K562 (cell line): Measurements from ENCODE around the gene HTR3C. TPM values are rescaled to one million over a fixed set of nuclear protein-coding genes. Genes with fewer than 3 reads are reported as not detected.

Experiments used
- FOXK2 ChIP-seq, 2 experiments: fragments of 450-650 bp; IDR thresholded peaks in 1 of 2; conservative IDR thresholded peaks in 1 of 2; 2 replicates each; pipeline ENCODE4 v1.6.1; 2016; ENCODE audit warnings: low read depth in 2 of 2, mild to moderate bottlenecking in 1 of 2
- FOXM1 ChIP-seq, 2 experiments: fragments of 450-650 bp in 1 of 2; sonication (generic) in 1 of 2; formaldehyde crosslinking in 1 of 2; IDR thresholded peaks; 2 replicates each; pipeline versions ENCODE4 v1.6.1 to v1.9.0; 2017 to 2022; ENCODE audit warnings: low read depth in 2 of 2, mild to moderate bottlenecking in 2 of 2, missing genetic modification reagents in 1 of 2, moderate library complexity in 1 of 2
- HCFC1 ChIP-seq: IDR thresholded peaks from 2 replicates; pipeline ENCODE4 v1.6.1; 2012; ENCODE audit warnings: low read depth, low read length, improper control_type of control experiment
- JUNB ChIP-seq: fragments of 450-650 bp; formaldehyde crosslinking; conservative IDR thresholded peaks from 2 replicates; pipeline ENCODE4 v1.4.0; 2020; ENCODE audit warnings: mild to moderate bottlenecking
- MXI1 ChIP-seq: IDR thresholded peaks from 2 replicates; pipeline ENCODE4 v1.6.1; 2011; ENCODE audit warnings: low read depth, mild to moderate bottlenecking, improper control_type of control experiment, low read length
- STAT5B ChIP-seq: fragments of 250-450 bp; sonication (Bioruptor Pico); IDR thresholded peaks from 2 replicates; pipeline ENCODE4 v1.8.0; 2021; ENCODE audit warnings: mild to moderate bottlenecking, inconsistent platforms
- TGIF2 ChIP-seq: sonication (generic); formaldehyde crosslinking; IDR thresholded peaks from 2 replicates; pipeline ENCODE4 v1.8.1; 2022; ENCODE audit warnings: mild to moderate bottlenecking, missing genetic modification reagents, moderate library complexity
- XRCC4 ChIP-seq: IDR thresholded peaks from one replicate; pipeline ENCODE4 v1.6.1; 2011; ENCODE audit not compliant: insufficient read depth, insufficient read length; ENCODE audit errors: extremely low read depth
- ZNF253 ChIP-seq: fragments of 250-450 bp; sonication (Bioruptor Pico); conservative IDR thresholded peaks from 2 replicates; pipeline ENCODE4 v1.6.1; 2021; ENCODE audit warnings: mild to moderate bottlenecking
- ZNF263 ChIP-seq: sonication (generic); formaldehyde crosslinking; IDR thresholded peaks from 2 replicates; pipeline ENCODE4 v1.8.0; 2022; ENCODE audit warnings: mild to moderate bottlenecking, missing genetic modification reagents, borderline replicate concordance
- ZNF311 ChIP-seq: fragments of 250-450 bp; sonication (Bioruptor Pico); IDR thresholded peaks from 2 replicates; pipeline ENCODE4 v1.4.0; 2020; ENCODE audit warnings: mild to moderate bottlenecking, moderate library complexity
- polyA plus RNA-seq, 8 experiments: library from polyadenylated mRNA; depleted of rRNA in 4 of 8; stranded (reverse) in 5 of 8; unstranded in 3 of 8; fragments of >200 nt; fragmentation: Nextera tagmentation in 2 of 8; fragmentation: Illumina TruSeq in 1 of 8; extraction: Ambion mirVana in 2 of 8; extraction: Trizol in 1 of 8; gene quantifications; 2 replicates each; pipeline versions ENCODE4 v1.2.1 to v1.2.3, GENCODE V29; 2011 to 2014; ENCODE audit warnings: inconsistent platforms in 1 of 8, missing spikeins in 1 of 8
- total RNA-seq, 7 experiments: library from RNA; depleted of rRNA in 6 of 7; stranded (reverse); fragments of >200 nt in 6 of 7; fragmentation: Illumina TruSeq in 2 of 7; extraction: Trizol in 2 of 7; gene quantifications; 2 replicates each; pipeline versions ENCODE4 v1.2.1 to v1.2.3, GENCODE V29; 2011 to 2021; ENCODE audit warnings: low replicate concordance in 1 of 7
- TF ChIP-seq, protein P1 (sequence below): fragments of 450-650 bp; IDR thresholded peaks from 2 replicates; pipeline ENCODE4 v1.6.1; 2017; ENCODE audit warnings: mild to moderate bottlenecking, moderate library complexity
- TF ChIP-seq, protein P2 (sequence below): fragments of 450-650 bp; IDR thresholded peaks from 2 replicates; pipeline ENCODE4 v1.6.1; 2017; ENCODE audit warnings: antibody characterized with exemption, mild to moderate bottlenecking
- TF ChIP-seq, protein P3 (sequence below), 2 experiments: fragments of 450-650 bp; IDR thresholded peaks; 2 replicates each; pipeline ENCODE4 v1.6.1; 2018; ENCODE audit warnings: mild to moderate bottlenecking in 2 of 2, low read depth in 1 of 2; ENCODE audit not compliant: partially characterized antibody in 2 of 2

The HTR3C gene
- total and polyA plus RNA-seq, 9 of the 15 experiments (the other 6 are each of a cell fraction or from before 2014, with no cell fraction given) = 0.04 to 0.06 TPM; not detected in 7

DNA sequence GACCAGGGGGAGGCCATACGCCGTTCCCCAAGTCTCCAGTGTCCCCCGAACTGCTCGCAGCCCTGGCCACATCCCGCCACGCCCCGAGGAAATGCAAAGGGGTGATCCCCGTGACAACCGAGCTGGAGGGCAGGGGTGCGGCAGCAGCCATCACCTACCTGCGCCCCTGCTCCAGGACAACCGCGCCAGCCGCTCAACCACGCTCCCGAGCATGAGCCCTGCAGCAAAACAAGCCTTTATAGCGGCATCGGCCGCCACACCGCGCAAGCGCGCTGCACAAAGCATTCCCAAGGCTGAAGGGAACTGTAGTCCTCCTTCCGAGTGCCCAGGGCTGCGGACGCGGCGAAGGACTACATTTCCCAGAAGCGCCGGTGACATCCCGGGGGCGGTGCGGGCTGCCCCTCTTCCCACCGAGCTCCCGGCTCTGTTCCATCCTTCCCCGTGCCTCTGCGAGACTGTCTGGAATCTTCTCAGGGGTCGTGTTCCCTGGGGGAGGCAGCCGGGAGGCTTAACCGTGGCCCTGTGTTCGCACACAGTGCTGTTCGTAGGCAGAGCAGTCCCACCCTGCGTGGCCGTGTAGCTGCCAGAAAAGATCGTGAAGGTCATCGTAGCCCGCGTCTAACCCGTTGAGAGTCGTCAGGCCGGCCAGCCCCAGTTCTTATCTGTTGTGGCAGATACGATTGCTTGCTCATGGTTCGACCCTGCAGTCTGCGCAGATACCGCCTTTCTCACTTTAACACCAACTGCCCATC, 35.0 kb upstream of the HTR3C start, which contains the start of gene ABCC5 (continued):
- TF ChIP-seq, protein P1, sequence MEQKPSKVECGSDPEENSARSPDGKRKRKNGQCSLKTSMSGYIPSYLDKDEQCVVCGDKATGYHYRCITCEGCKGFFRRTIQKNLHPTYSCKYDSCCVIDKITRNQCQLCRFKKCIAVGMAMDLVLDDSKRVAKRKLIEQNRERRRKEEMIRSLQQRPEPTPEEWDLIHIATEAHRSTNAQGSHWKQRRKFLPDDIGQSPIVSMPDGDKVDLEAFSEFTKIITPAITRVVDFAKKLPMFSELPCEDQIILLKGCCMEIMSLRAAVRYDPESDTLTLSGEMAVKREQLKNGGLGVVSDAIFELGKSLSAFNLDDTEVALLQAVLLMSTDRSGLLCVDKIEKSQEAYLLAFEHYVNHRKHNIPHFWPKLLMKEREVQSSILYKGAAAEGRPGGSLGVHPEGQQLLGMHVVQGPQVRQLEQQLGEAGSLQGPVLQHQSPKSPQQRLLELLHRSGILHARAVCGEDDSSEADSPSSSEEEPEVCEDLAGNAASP = no peak
- TF ChIP-seq FOXK2 (conservative IDR thresholded peaks at IDR 0.05 in 1 of 2, IDR thresholded peaks at IDR 0.05 in 1 of 2; ENCODE audit: low read depth in 2 of 2) (peak in 1 of 2 experiments; percentile 5; a peak in 2 of 4 replicates), XRCC4 (no peak), MXI1 (peak; percentile 44; the same call in 1 of the 2 replicates), TGIF2 (CRISPR knock-in tag) (peak; percentile 61; the same call in 1 of the 2 replicates), FOXM1 (IDR thresholded peaks at IDR 0.05; ENCODE audit: low read depth) (peak; percentile 80), FOXM1 (CRISPR knock-in tag; IDR thresholded peaks at IDR 0.05; ENCODE audit: low read depth) (no peak), ZNF263 (CRISPR knock-in tag) (no peak), STAT5B (no peak), HCFC1 (peak; percentile 94), ZNF311 (CRISPR knock-in tag) (no peak), JUNB (no peak), ZNF253 (CRISPR knock-in tag) (no peak)
- TF ChIP-seq, protein P2, sequence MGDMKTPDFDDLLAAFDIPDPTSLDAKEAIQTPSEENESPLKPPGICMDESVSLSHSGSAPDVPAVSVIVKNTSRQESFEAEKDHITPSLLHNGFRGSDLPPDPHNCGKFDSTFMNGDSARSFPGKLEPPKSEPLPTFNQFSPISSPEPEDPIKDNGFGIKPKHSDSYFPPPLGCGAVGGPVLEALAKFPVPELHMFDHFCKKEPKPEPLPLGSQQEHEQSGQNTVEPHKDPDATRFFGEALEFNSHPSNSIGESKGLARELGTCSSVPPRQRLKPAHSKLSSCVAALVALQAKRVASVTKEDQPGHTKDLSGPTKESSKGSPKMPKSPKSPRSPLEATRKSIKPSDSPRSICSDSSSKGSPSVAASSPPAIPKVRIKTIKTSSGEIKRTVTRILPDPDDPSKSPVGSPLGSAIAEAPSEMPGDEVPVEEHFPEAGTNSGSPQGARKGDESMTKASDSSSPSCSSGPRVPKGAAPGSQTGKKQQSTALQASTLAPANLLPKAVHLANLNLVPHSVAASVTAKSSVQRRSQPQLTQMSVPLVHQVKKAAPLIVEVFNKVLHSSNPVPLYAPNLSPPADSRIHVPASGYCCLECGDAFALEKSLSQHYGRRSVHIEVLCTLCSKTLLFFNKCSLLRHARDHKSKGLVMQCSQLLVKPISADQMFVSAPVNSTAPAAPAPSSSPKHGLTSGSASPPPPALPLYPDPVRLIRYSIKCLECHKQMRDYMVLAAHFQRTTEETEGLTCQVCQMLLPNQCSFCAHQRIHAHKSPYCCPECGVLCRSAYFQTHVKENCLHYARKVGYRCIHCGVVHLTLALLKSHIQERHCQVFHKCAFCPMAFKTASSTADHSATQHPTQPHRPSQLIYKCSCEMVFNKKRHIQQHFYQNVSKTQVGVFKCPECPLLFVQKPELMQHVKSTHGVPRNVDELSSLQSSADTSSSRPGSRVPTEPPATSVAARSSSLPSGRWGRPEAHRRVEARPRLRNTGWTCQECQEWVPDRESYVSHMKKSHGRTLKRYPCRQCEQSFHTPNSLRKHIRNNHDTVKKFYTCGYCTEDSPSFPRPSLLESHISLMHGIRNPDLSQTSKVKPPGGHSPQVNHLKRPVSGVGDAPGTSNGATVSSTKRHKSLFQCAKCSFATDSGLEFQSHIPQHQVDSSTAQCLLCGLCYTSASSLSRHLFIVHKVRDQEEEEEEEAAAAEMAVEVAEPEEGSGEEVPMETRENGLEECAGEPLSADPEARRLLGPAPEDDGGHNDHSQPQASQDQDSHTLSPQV = no peak
- TF ChIP-seq, protein P3, sequence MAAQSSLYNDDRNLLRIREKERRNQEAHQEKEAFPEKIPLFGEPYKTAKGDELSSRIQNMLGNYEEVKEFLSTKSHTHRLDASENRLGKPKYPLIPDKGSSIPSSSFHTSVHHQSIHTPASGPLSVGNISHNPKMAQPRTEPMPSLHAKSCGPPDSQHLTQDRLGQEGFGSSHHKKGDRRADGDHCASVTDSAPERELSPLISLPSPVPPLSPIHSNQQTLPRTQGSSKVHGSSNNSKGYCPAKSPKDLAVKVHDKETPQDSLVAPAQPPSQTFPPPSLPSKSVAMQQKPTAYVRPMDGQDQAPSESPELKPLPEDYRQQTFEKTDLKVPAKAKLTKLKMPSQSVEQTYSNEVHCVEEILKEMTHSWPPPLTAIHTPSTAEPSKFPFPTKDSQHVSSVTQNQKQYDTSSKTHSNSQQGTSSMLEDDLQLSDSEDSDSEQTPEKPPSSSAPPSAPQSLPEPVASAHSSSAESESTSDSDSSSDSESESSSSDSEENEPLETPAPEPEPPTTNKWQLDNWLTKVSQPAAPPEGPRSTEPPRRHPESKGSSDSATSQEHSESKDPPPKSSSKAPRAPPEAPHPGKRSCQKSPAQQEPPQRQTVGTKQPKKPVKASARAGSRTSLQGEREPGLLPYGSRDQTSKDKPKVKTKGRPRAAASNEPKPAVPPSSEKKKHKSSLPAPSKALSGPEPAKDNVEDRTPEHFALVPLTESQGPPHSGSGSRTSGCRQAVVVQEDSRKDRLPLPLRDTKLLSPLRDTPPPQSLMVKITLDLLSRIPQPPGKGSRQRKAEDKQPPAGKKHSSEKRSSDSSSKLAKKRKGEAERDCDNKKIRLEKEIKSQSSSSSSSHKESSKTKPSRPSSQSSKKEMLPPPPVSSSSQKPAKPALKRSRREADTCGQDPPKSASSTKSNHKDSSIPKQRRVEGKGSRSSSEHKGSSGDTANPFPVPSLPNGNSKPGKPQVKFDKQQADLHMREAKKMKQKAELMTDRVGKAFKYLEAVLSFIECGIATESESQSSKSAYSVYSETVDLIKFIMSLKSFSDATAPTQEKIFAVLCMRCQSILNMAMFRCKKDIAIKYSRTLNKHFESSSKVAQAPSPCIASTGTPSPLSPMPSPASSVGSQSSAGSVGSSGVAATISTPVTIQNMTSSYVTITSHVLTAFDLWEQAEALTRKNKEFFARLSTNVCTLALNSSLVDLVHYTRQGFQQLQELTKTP (IDR thresholded peaks at IDR 0.05; ENCODE audit: low read depth in 1 of 2, partially characterized antibody in 2 of 2) = peak; percentile 35 to 95
